HepG2 (cell line): ENCODE results near the gene HRC. TPM values are rescaled to one million over a fixed set of nuclear protein-coding genes. Genes with fewer than 3 reads are reported as not detected.

Experiments
- ATAD3A ChIP-seq: sonication (generic); formaldehyde crosslinking; IDR thresholded peaks from 2 replicates; pipeline ENCODE4 v1.4.0; 2020; ENCODE audit warnings: missing genetic modification reagents
- BCL6 ChIP-seq: IDR thresholded peaks from 2 replicates; pipeline ENCODE4 v1.6.1; 2016; ENCODE audit warnings: missing genetic modification reagents, missing compliant biosample characterization
- CHCHD3 ChIP-seq: sonication (generic); formaldehyde crosslinking; IDR thresholded peaks from 2 replicates; pipeline ENCODE4 v1.8.0; 2022; ENCODE audit warnings: mild to moderate bottlenecking, missing genetic modification reagents, moderate library complexity
- HNF4A ChIP-seq: sonication (generic); formaldehyde crosslinking; IDR thresholded peaks from 2 replicates; pipeline ENCODE4 v1.4.0; 2020; ENCODE audit warnings: missing genetic modification reagents
- HNRNPK ChIP-seq: fragments of 200-400 bp; formaldehyde crosslinking; IDR thresholded peaks from 2 replicates; pipeline ENCODE4 v1.6.1; 2018; ENCODE audit warnings: low read length, low read depth, moderate library complexity, mild to moderate bottlenecking; ENCODE audit not compliant: poor library complexity, severe bottlenecking
- KMT2A ChIP-seq: sonication (generic); formaldehyde crosslinking; IDR thresholded peaks from 2 replicates; pipeline ENCODE4 v1.4.0; 2020; ENCODE audit warnings: missing genetic modification reagents
- MEIS2 ChIP-seq: sonication (generic); formaldehyde crosslinking; IDR thresholded peaks from 2 replicates; pipeline ENCODE4 v1.9.0; 2021; ENCODE audit warnings: mild to moderate bottlenecking, missing genetic modification reagents
- SALL1 ChIP-seq: sonication (generic); formaldehyde crosslinking; IDR thresholded peaks from 2 replicates; pipeline ENCODE4 v1.8.0; 2022; ENCODE audit warnings: mild to moderate bottlenecking, missing genetic modification reagents
- SP5 ChIP-seq: IDR thresholded peaks from 2 replicates; pipeline ENCODE4 v1.6.1; 2016; ENCODE audit warnings: low read depth, borderline replicate concordance
- TAF1 ChIP-seq: sonication (generic); formaldehyde crosslinking; IDR thresholded peaks from 2 replicates; pipeline ENCODE4 v1.4.0; 2020; ENCODE audit warnings: missing genetic modification reagents
- ZNF335 ChIP-seq: sonication (generic); formaldehyde crosslinking; IDR thresholded peaks from 2 replicates; pipeline ENCODE4 v1.4.0; 2020; ENCODE audit warnings: missing genetic modification reagents
- ZNF496 ChIP-seq: sonication (generic); formaldehyde crosslinking; IDR thresholded peaks from 2 replicates; pipeline ENCODE4 v1.8.1; 2023; ENCODE audit warnings: mild to moderate bottlenecking, moderate library complexity, missing genetic modification reagents; ENCODE audit not compliant: insufficient replicate concordance
- ZNF703 ChIP-seq: sonication (generic); formaldehyde crosslinking; IDR thresholded peaks from 2 replicates; pipeline ENCODE4 v1.5.1; 2020; ENCODE audit warnings: missing genetic modification reagents, mild to moderate bottlenecking, moderate library complexity, borderline replicate concordance
- ZNF790 ChIP-seq: sonication (generic); formaldehyde crosslinking; IDR thresholded peaks from 2 replicates; pipeline ENCODE4 v1.8.0; 2022; ENCODE audit warnings: missing genetic modification reagents, mild to moderate bottlenecking, borderline replicate concordance
- ZNF816 ChIP-seq: sonication (generic); formaldehyde crosslinking; IDR thresholded peaks from 2 replicates; pipeline ENCODE4 v1.8.0; 2022; ENCODE audit warnings: missing genetic modification reagents, mild to moderate bottlenecking, borderline replicate concordance
- polyA plus RNA-seq, 8 experiments: library from polyadenylated mRNA; depleted of rRNA in 3 of 8; stranded (reverse) in 7 of 8; unstranded in 1 of 8; fragments of >200 nt; fragmentation: Illumina TruSeq in 4 of 8; extraction: Trizol in 4 of 8; gene quantifications; 2 replicates each; pipeline versions ENCODE4 v1.2.1 to v1.2.3, GENCODE V29; 2011 to 2016; ENCODE audit warnings: low read depth in 4 of 8, missing spikeins in 1 of 8, mixed read lengths in 1 of 8; ENCODE audit not compliant: insufficient read depth in 1 of 8
- total RNA-seq, 5 experiments: library from RNA; depleted of rRNA; stranded (reverse); fragments of >200 nt; fragmentation: Illumina TruSeq; extraction: Trizol; gene quantifications; 2 replicates each; pipeline ENCODE4 v1.2.3, GENCODE V29; 2016; ENCODE audit warnings: low read depth in 1 of 5
- TF ChIP-seq, protein P1 (sequence below): sonication (generic); formaldehyde crosslinking; IDR thresholded peaks from 2 replicates; pipeline ENCODE4 v1.4.0; 2020; ENCODE audit warnings: mild to moderate bottlenecking, missing genetic modification reagents
- TF ChIP-seq, protein P2 (sequence below): IDR thresholded peaks from 2 replicates; pipeline ENCODE4 v1.6.1; 2012; ENCODE audit warnings: inconsistent platforms
- TF ChIP-seq, protein P3 (sequence below): sonication (generic); formaldehyde crosslinking; IDR thresholded peaks from 2 replicates; pipeline ENCODE4 v1.4.0; 2020; ENCODE audit warnings: mild to moderate bottlenecking, missing genetic modification reagents
- TF ChIP-seq, protein P4 (sequence below), 2 experiments: sonication (generic) in 1 of 2; formaldehyde crosslinking in 1 of 2; IDR thresholded peaks; 2 replicates each; pipeline versions ENCODE4 v1.6.1 to v1.9.0; 2014 to 2022; ENCODE audit warnings: antibody characterized with exemption in 1 of 2, borderline replicate concordance in 1 of 2, inconsistent platforms in 1 of 2, low read depth in 1 of 2, missing genetic modification reagents in 1 of 2
- TF ChIP-seq, protein P5 (sequence below): sonication (generic); formaldehyde crosslinking; IDR thresholded peaks from 2 replicates; pipeline ENCODE4 v1.4.0; 2020; ENCODE audit warnings: missing genetic modification reagents, mild to moderate bottlenecking, borderline replicate concordance

The HRC gene
- total and polyA plus RNA-seq, 2 of the 13 experiments (the other 11 are each of a cell fraction or from before 2014, with no cell fraction given) = 3.6 to 15.4 TPM

DNA sequence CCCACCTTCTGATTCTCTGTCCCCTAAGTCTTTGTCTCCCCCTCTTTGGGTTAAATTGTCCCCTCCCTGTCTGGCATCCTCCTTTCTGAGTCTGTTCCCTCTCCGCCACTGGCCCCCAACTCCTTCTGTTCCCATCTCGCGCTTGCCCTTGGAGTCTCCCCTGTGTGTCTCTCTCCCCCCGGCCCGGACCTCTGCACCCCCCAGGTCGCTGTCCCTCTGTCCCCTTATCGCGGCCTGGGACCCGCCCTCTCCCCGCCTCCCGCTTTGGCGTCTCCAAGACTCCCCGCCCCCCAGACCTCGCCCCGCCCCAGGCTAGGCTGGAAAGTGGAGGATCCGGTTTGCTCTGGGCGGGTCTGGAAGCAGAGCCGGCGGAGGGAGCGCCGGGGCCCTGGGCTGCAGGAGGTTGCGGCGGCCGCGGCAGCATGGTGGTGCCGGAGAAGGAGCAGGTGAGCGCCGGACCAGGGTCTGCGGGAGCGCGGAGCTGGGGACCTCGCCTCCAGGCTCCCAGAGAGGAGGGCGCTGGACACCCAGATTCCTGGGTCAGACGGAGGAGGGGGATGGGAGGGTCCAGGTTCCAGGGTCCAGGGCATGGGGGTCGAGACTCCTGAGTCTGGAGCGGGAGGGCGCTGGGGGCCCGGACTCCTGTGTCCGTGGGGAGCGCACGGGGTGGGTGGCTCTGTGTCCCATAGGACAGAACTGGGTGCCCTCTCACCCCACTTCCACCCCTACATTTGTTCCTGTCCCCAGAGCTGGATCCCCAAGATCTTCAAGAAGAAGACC, 2.4 kb upstream of the HRC start, which contains the start of gene TRPM4 (continued):
- TF ChIP-seq ZNF790 (0 out of 2 replicates have a peak, but pooled peaks have one; percentile 46), CHCHD3 (no peak; the same call in 1 of the 2 replicates), SALL1 (CRISPR knock-in tag) (peak; percentile 59; the same call in 1 of the 2 replicates), TAF1 (CRISPR knock-in tag) (peak; percentile 68), ZNF703 (CRISPR knock-in tag) (no peak), ATAD3A (CRISPR knock-in tag) (no peak), HNF4A (CRISPR knock-in tag) (peak; percentile 48), SP5 (peak; percentile 60; the same call in 1 of the 2 replicates), HNRNPK (no peak), KMT2A (CRISPR knock-in tag) (0 out of 2 replicates have a peak, but pooled peaks have one; percentile 44), ZNF335 (no peak), BCL6 (no peak), ZNF496 (CRISPR knock-in tag) (no peak), ZNF816 (0 out of 2 replicates have a peak, but pooled peaks have one; percentile 47), MEIS2 (no peak)
- TF ChIP-seq, protein P1, sequence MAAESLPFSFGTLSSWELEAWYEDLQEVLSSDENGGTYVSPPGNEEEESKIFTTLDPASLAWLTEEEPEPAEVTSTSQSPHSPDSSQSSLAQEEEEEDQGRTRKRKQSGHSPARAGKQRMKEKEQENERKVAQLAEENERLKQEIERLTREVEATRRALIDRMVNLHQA = no peak
- TF ChIP-seq, protein P2, sequence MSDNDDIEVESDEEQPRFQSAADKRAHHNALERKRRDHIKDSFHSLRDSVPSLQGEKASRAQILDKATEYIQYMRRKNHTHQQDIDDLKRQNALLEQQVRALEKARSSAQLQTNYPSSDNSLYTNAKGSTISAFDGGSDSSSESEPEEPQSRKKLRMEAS = peak; percentile 56; the same call in 1 of the 2 replicates
- TF ChIP-seq, protein P3, sequence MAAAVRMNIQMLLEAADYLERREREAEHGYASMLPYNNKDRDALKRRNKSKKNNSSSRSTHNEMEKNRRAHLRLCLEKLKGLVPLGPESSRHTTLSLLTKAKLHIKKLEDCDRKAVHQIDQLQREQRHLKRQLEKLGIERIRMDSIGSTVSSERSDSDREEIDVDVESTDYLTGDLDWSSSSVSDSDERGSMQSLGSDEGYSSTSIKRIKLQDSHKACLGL (CRISPR knock-in tag) = no peak
- TF ChIP-seq, protein P4, sequence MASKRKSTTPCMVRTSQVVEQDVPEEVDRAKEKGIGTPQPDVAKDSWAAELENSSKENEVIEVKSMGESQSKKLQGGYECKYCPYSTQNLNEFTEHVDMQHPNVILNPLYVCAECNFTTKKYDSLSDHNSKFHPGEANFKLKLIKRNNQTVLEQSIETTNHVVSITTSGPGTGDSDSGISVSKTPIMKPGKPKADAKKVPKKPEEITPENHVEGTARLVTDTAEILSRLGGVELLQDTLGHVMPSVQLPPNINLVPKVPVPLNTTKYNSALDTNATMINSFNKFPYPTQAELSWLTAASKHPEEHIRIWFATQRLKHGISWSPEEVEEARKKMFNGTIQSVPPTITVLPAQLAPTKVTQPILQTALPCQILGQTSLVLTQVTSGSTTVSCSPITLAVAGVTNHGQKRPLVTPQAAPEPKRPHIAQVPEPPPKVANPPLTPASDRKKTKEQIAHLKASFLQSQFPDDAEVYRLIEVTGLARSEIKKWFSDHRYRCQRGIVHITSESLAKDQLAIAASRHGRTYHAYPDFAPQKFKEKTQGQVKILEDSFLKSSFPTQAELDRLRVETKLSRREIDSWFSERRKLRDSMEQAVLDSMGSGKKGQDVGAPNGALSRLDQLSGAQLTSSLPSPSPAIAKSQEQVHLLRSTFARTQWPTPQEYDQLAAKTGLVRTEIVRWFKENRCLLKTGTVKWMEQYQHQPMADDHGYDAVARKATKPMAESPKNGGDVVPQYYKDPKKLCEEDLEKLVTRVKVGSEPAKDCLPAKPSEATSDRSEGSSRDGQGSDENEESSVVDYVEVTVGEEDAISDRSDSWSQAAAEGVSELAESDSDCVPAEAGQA (IDR thresholded peaks at IDR 0.05; ENCODE audit: low read depth) = no peak
- TF ChIP-seq, protein P4 (CRISPR knock-in tag; IDR thresholded peaks at IDR 0.05; ENCODE audit: borderline replicate concordance) = no peak
- TF ChIP-seq, protein P5, sequence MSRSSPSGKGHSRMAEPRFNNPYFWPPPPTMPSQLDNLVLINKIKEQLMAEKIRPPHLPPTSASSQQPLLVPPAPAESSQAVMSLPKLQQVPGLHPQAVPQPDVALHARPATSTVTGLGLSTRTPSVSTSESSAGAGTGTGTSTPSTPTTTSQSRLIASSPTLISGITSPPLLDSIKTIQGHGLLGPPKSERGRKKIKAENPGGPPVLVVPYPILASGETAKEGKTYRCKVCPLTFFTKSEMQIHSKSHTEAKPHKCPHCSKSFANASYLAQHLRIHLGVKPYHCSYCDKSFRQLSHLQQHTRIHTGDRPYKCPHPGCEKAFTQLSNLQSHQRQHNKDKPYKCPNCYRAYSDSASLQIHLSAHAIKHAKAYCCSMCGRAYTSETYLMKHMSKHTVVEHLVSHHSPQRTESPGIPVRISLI (CRISPR knock-in tag) = no peak
